Epithelial cell of proximal tubule (primary cell): ENCODE results near the gene CYP1A1. TPM values are rescaled to one million over a fixed set of nuclear protein-coding genes. Genes with fewer than 3 reads are reported as not detected.

Experiments used
- DNase-seq: peaks from one replicate; pipeline ENCODE4 v3.0.0-alpha.2; 2011; ENCODE audit warnings: low read depth
- H3K4me3 ChIP-seq: 2 replicates; pipeline ENCODE4 v1.5.1; 2011; ENCODE audit warnings: low read depth, mild to moderate bottlenecking, low read length
- total RNA-seq: library from RNA; depleted of rRNA; stranded (reverse); fragments of >200 nt; gene quantifications from 2 replicates; pipeline ENCODE4 v1.2.3, GENCODE V29; 2015
- TF ChIP-seq, protein P1 (sequence below): conservative IDR thresholded peaks from 2 replicates; pipeline ENCODE4 v1.5.1; 2012; ENCODE audit warnings: low read depth, mild to moderate bottlenecking, low read length

CYP1A1 gene
- total RNA-seq, 1 donor from 2014 or later, result 0.52 TPM

DNA sequence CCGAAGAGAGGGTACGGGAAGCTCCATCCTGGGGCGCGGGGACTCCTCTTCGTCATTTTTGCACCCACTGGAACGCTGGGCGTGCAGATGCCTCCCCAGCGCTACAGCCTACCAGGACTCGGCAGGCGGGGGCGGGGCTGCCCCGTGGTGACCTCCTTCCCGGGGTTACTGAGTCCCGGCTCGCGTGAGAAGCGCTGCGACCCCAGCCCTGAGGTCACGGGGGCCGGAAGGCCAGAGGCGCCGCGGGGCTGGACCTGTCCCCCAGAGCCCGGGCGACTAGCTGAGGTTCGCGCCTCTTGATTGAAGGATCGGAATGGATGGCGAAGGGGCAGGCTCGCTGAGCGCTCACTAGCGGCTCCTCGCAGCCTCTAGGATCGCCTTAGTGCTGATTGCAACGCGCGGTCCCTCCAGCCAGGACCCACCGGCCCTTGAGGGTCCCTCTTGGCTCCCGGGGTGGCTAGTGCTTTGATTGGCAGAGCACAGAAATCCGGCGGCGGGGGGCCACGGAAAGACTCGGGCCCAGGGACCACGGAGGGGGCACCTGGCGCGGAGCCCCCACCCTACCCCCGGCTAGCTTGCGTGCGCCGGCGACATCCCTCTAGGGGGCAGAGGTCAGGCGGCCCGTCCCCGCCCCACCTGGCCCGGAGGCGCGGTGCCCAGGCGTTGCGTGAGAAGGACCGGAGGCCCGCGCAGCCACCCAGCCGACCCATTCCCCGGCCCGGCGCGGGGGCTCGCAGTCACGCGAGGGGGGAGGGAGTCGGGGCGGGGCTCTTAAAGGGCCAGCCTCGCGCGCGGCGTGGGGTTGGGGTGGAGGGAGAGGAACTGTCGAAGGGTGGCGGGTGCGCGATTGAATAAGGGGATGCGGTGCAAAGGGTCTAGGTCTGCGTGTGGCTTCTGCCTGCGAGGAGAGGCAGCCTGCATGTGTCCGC, 781 bp upstream of the CYP1A1 start:
- peak overlapping the region; percentile 57 for H3K4me3 ChIP-seq
- TF ChIP-seq, protein P1, sequence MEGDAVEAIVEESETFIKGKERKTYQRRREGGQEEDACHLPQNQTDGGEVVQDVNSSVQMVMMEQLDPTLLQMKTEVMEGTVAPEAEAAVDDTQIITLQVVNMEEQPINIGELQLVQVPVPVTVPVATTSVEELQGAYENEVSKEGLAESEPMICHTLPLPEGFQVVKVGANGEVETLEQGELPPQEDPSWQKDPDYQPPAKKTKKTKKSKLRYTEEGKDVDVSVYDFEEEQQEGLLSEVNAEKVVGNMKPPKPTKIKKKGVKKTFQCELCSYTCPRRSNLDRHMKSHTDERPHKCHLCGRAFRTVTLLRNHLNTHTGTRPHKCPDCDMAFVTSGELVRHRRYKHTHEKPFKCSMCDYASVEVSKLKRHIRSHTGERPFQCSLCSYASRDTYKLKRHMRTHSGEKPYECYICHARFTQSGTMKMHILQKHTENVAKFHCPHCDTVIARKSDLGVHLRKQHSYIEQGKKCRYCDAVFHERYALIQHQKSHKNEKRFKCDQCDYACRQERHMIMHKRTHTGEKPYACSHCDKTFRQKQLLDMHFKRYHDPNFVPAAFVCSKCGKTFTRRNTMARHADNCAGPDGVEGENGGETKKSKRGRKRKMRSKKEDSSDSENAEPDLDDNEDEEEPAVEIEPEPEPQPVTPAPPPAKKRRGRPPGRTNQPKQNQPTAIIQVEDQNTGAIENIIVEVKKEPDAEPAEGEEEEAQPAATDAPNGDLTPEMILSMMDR, result no peak
- DNase-seq, result no peak

DNA sequence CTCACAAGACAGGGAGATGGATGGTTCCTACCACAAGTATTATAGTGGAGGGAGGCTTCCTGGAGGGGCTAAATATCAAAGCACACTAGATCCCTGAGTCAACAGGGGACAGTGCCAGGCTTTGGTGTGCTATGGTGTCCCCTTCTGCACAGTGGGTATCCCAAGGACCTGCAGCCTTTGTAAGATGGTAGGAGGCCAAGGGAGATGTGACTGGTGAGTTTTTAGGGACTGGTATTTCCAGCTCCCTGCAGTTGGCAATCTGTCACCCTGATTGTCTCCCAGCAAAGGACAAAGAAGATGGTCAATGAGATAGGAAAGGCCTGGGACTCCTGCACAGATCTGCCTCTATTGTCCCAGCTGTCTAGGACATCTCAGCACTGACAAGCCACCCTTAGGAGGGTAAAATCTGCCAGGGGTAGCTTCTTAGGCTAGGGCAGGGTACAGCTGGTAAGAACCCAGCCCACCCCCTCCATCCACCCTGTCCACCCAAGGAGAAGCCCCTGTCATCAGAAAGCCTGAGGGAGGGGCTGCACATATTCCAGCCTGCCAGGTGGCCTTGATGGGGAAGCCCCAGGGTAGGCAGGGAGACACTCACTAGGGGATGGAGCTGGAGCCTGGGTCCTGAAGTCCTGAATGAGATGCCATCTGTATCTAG, 631 bp downstream of the CYP1A1 start:
- no peak overlapping the region for H3K4me3 ChIP-seq
- no peak for DNase-seq
- TF ChIP-seq, protein P1, result no peak

GRCh38 chr15:74723754-74724334, 1.5 kb downstream of the CYP1A1 start:
- H3K4me3 ChIP-seq, result no peak overlapping the region
- DNase-seq, result peak; percentile 29
- TF ChIP-seq, protein P1, result no peak

GRCh38 chr15:74723187-74723586, 2.1 kb downstream of the CYP1A1 start:
- DNase-seq, result no peak
- TF ChIP-seq, protein P1, result no peak
- no peak overlapping the region for H3K4me3 ChIP-seq

DNA sequence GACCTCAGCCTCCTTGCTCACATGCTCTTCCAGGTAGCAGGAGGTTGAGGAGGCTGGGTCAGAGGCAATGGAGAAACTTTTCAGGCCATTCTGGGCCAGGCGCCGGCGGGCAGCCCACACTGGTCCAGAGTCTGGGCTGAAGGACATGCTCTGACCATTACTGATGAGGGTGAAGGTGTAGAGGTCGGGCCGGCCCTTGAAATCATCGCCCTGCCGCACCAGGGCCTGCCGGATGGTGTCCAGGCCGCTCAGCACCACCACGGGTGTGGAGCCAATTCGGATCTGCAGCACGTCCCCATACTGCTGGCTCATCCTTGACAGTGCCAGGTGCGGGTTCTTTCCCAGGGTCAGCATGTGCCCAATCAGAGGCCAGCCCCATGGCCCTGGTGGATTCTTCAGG, 2.7 kb downstream of the CYP1A1 start:
- DNase-seq, result no peak
- TF ChIP-seq, protein P1, result no peak
- H3K4me3 ChIP-seq, result no peak overlapping the region

DNA sequence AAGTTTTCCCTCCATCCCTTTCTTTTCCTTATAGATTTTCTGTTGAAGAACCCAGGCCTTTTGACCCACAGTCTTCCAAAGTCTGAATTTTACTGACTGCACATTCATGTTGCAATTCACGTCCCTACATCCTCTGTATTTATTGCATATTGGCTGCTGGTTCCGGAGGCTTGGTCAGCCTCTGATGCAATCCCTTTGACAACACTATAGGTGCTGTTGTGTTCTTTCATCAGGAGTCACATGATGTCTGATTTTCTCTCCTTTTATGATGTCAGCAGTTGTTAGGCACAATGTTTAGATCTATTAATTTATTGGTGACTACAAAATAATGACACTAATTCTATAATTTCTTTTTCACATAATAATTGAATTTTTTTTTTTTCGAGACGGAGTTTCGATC, 8.7 kb downstream of the CYP1A1 start:
- DNase-seq, result no peak
- no peak overlapping the region for H3K4me3 ChIP-seq
- TF ChIP-seq, protein P1, result no peak
